TTC549 (cell line): Measurements from ENCODE around the gene TMEM132D.

Experiments used
- FAIRE-seq: peaks from 2 replicates; lab custom pipeline; 2012; peaks lifted over from hg19 to GRCh38; lab: Jason Lieb, UNC

Gene TMEM132D

DNA sequence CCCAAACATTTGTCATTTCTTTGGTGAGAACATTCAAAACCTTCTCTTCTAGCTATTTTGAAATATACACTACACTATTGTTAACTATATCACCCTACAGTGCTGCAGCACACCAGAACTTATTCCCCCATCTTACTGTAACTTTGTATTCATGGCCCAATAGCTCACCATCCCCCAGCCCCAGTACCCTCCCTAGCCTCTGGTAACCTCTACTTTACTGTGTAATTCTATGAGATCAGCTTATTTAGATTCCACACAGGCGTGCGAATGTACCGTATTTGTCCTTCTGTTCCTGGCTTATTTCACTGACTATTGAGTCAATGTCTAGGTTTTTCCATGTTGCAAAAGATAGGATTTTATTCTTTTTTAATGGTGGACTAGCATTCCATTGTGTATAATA, 469.0 kb downstream of the TMEM132D start:
- FAIRE-seq: no peak

DNA sequence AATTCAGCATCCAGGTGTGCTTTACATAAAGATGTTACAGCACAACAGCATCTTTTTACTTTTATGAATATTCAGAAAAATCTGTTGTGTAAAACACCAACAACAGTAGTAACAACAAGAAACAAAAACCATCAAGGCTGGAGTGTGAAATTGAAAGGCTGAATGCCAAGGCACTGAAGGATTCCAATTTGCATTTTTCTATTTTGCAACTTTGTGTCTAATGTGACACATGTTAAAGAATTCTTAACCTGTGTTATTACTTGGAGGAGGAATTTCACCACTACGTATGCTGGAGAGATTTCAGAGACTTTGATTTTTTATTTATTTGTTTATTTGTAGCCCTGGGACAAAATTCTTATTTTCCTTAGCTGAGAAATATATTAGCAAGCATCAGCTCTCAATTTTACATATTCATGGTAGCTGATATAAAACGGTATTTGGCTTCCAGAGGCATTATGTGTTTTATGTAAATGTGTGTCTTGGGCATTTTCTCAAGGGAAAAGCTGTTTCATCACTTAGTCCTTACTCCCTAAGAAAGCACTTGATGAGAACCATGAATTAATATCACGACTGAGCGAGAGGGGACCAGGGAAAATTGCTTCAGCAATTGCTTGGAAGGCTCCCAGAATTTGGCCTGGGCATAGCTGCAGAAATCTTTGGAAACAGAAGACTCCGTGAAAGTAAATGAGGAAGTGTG, 475.4 kb downstream of the TMEM132D start:
- FAIRE-seq: no peak

DNA sequence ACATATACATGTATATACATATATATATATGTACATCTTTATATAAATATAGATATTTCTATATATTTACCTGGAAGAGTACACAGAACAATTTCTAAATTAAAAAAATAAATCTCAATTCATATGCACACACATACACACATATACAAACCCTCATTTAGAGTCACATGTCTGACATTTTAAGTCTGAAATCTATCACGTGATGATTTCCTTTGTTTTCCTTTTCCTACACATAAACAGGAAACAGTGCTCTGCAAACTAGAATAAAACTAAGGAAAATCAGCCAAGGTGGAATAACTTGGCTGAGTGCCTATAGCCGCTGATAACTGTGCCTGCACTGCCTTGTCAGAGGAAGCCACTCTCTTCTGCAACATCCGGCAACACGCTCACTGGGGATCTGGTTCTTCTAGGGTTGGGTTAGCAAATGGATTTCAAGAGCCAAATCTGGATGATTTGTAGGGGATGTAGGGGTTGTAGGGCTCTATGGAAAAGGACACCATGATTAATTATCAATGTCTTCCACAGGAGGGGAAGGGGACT, 480.7 kb downstream of the TMEM132D start:
- FAIRE-seq: no peak

DNA sequence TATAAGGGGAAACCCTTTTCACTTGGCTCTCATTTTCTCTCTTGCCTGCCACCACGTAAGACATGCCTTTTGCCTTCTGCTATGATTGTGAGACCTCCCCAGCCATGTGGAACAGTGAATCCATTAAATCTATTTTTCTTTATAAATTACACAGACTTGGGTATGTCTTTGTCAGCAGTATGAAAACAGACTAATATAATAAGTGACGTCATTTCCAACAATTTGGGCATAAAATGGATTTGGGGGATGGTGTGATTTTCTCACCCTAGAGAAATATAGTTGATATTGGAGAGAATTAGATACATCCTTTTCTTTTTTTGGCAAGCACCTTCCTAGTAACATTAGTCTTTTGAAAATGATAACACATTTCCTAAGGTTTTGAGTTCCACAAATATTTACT, 490.5 kb downstream of the TMEM132D start:
- no peak for FAIRE-seq

DNA sequence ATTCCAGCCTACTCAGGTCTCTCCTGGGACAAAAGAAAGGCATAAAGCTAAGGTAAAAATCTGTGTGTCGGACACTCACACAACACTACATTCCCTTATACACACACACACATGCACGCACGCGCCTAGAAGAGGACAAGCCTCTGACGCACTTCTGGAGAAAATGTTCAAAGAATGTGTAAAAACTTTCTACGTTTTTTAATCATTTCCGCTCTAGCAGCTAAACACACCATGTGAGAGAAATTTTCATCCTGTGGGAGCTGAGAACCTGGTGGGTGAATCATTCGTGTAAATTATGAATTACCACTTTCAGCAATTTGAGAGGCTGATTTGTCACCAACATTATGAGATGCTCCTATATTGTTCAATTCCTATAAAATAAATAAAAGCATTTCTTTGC, 494.5 kb downstream of the TMEM132D start:
- FAIRE-seq: no peak

DNA sequence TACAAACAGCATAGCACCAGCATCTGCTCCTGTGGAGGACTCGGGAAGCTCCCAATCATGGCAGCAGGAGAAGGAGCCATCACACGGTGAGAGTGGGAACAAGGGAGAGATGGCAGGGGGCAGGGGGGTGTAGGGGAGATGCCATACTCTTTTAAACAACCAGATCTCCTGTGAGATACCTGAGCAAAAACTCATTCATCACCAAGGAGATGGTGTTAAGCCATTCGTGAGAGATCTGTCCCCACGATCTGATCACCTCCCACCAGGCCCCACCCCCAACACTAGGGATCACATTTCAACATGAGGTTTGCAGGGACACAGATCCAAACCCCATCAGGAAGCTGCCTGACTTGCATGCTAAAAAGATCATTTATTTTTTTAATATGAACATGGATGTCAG, 499.3 kb downstream of the TMEM132D start:
- no peak for FAIRE-seq

DNA sequence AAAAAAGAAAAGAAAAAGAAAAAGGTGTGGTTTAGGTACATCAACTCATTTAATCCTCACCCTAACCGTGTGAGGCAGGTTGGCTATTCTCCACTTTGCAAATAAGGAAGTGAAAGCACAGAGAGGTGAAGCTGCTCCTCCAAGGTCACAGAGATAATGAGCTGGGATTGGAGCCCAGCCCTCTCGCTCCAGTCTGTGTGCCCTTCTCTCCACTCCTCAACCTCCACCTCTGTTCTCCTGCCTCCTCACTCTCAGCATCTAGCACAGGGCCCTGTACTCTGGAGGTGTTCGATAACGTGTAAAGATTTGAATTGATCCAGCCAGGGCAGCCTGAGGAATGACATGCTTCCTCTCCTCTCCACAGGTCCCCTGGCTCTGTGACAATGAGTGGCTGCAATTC, 502.3 kb downstream of the TMEM132D start:
- no peak for FAIRE-seq

DNA sequence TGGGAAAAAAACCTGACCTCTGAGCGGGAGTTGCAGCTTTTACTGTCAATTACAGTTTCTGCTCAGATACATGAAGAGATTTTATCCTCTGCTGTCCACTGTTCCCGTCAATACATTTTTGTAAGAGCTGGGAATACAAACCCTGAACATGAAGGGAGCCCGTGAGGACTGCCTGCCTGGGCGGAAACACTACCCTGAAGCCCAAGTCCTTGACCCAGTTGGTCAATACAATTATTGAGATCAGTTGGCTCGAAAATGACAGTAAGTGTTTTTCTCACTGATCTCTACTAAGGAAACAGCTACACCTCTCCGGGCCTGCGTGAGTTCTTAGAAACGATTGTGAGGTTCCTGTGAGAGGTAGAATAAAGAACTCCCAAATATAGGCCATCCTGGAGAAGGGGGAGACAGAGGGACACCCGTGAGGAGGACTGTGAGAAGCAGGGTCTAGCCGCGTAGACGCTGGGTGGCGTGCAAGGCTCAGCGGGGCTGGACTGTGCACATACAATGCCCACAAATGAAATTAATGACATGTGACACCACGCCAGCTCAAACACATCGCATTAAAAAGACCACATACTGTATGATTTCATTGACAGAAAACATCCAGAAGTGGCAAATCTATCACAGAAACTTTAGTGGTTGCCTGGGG, 509.5 kb downstream of the TMEM132D start:
- no peak for FAIRE-seq

DNA sequence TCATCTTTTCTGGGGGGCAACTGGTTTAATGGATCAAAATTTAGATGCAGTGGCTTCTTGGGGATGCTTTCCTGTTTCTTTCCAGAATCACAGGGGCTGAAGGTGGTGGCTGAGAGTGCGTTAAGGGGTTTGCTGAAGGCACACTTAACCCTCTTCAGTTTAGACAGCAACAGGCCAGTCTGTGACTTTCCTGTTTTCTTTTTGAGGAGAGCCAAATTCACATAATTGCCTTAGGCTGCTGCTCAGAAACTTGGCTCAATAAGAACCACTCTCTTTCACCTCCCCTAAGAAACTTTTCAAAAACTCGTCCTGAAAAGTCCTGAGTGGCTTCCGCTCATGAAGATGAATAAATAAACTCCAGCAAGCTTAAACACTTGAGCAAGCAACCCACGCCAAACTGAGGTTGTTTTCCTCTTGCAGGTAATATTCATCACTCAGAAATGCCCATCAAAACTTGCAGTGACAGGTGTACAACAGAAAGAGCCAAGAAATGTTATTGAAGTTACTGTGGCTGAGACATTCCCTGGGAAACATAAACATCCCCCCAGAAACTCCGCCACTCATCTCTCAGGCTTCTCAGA, 510.4 kb downstream of the TMEM132D start:
- no peak for FAIRE-seq

DNA sequence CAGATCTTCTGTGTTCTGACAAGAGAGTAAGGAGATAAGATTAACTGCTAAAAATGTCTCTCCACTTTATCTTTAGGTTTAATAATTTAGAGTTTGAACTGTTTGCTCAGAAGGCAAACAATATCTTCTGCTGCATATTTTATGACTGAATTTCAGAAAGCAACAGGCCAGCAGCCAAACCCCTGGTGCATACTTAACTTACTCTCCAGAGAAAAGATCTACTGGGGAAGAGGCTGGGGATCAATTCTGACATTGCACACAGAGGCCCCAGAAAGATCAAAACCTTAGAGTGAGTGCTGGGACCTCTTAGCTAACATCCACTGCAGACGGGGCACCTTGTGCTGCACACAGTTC, 518.2 kb downstream of the TMEM132D start:
- FAIRE-seq: no peak

DNA sequence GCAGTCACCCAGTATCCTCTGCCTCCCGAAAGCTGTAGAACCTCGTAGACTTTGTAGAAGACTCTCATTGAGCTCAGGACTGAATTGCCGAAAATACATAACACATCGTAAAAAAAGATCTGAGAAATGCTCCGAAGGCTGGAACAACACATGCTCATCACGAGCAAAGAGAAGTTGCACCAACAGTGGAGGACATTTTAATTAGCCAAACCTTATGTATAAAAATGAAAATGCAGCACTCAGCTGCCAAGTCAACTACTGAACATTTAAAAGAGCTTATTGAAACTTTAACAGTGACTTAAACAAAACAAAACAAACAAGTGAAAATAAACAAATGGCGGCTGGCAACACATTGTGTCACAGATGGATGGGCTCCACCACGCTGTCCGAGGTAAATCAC, 519.9 kb downstream of the TMEM132D start:
- FAIRE-seq: no peak

DNA sequence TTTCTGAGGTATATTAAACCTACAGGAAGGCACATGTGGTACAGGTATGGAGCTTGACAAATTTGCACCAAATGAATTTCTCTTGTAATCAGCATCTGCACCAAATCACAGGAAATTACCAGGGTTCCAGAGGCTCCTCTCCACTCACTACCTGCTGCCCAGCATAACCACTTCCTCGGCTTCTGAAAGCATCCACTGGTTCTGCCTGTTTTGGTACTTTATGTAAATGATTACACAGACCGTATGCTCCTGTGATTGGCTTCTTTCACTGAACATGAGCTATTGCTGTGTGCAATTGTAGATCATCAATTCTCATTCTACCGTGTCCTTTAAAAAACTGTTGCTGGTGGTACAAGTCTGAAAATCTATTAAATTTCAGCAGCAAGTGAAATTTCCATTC, 522.1 kb downstream of the TMEM132D start:
- no peak for FAIRE-seq

DNA sequence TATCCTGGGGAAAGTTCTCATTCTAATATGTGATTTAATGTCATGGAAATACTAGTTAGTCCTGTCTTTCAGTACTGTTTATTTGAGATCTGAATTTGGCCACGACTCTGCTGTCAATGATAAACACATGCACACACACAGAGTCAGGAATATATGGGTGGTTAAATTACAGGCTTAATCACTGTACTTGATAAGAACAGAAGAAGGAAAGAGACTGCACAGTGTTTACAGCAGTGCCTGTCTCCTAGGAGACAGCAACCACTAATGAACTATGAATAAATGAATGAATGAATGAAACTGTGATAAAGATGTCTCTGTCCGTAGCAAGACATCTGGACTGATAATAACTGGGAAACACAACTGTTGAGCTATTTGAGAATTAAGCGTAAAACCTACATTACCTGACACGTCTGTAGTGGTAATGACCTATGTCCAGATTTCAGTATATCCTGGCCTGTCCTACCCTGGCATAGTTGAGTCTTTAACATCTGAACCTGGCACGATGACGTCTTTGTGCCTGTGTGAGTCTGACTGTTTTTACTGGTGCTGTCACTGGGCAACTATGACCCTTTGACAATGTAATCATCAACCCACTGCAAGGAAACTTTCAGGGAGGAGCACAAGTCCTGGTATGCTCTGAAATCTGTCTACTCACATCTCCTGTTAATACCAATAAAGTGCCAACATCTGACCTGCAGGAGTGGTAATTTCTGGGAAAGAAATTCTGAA, 524.6 kb downstream of the TMEM132D start:
- no peak for FAIRE-seq

DNA sequence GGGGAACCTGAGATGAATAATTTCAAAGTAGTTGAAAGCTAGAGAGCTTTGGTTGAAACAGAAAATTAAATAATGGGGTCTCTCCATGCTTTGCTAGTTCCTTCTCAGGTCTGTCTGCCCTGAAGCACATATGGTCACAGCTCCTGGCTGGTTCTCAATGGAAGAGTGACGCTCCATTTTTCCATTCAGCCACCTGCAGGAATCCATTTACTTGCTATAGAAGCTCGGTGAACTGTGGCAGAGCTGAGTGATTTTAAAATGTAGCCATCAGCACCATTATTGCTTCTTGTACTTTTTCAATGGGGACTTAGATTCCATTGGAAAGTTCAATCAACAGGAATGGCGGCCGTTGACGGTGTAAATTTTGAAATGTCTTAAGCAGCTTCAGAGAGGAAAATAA, 525.3 kb downstream of the TMEM132D start:
- no peak for FAIRE-seq

DNA sequence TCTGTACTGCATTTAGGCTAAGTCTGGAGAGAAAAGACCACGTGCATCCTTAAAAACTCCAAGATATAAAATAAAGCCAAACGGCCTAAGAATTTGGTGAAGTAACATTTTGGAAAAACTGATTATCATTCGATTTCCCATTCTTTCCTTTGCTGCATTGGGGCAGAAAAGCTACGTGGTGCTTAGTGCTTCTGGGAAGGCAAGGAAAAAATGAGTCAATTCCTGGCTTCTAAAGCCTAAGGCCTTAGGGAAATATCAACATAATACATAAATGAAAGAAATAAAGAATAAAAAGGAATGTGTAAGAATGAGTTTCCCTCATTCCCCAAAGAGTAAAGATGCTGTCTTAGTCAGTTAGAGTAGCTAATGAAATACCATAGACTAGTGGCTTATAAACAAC, 530.1 kb downstream of the TMEM132D start:
- FAIRE-seq: no peak

DNA sequence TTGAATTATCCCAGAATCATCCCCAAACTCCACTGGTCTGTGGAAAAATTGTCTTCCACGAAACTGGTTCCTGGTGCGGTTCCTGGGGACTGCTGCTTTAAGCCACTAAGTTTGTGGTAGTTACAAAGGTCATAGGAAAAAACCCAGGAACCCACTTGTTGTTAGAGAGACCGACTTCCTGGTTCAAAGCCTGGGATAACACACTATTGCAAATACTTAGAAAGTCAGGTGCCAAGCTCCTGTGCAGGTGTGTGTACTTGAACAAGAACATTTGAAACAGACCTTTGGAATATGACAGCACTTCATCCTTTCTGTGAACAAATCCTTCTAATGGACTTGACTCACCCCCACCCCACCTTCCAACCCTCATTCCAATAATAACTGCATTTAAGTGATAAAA, 530.9 kb downstream of the TMEM132D start:
- no peak for FAIRE-seq

DNA sequence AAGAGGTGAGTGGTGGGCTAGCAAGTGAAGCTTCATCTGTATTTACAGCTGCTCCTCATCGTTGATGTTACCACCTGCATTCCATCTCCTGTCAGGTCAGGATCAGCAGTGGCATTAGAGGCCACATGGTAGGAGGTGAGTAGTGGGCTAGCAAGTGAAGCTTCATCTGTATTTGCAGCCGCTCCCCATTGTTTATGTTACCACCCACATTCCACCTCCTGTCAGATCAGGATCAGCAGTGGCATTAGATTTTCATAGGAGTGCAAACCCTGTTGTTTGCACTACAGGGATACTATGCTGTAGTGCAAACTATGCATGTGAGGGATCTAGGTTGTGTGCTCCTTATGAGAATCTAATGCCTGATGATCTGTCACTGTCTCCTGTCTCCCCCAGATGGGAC, 531.5 kb downstream of the TMEM132D start:
- no peak for FAIRE-seq

DNA sequence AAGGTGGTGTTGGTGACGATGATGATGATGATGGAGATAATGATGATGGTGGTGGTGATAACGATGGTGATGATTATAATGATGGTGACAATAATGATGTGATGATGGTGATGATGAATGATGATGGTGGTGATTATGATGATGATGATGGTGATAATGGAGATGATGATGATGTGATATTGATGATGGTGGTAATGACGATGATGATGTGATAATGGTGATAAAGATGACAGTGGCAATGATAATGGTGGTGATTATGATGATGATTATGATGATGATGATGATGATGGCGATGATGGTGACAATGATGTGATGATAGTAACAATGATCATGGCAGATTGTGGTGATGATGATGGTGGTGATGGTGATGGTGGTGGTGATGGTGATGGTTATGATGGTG, 532.6 kb downstream of the TMEM132D start:
- FAIRE-seq: no peak

DNA sequence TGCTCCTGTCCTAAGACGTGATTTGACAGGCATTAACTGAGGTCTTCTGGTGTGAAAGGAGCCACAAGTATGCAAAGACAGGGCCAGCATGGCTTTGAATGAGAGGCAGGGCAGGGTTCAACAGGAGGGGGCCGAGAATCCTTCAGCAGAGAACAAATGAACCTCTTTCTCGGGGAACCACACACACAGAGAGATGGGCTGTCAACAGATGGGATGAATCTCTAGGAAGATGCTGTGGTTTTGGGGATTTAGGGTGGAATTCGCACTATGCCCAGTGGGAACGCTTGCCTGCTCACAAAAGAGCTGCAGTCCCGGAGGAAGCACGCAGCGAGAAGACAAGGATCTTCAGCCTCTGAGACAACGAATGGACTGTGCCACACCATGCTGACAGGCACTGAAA, 537.2 kb downstream of the TMEM132D start:
- FAIRE-seq: no peak

DNA sequence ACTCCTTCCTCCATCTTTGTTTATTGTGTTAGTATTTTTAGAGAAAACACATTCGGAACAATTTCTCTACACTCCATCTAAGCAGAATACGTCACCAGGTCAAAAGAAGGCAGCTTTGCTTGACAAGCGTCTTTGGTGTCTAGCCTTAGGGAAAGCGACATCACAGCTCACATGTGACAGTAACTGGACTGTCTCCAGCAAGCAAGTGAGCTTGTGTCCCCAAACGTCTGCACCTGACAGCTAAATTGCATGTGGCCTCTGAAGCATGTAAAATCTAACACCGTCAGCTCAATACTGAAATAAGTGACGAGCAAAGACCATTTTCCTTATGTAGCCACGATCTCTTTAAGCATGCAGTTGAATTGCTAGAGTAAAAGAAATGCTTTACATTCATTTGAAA, 540.8 kb downstream of the TMEM132D start:
- no peak for FAIRE-seq

DNA sequence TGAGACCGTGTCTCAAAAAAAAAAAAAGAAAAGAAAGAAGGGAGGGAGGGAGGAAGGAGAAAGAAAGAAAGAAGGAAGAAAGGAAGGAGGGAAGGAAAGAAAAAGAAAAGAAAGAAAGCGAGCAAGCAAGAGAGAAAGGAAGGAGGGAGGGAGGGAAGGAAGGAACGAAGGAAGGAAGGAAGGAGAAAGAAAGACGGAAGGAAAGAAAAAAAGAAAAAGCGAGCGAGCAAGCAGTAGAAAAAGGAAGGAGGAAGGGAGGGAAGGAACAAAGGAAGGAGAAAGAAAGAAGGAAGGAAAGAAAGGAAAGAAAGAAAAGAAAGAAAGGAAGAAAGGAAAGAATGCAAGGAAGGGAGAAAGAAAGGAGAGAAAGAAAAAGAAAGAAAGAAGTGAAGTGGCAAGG, 546.6 kb downstream of the TMEM132D start:
- no peak for FAIRE-seq

DNA sequence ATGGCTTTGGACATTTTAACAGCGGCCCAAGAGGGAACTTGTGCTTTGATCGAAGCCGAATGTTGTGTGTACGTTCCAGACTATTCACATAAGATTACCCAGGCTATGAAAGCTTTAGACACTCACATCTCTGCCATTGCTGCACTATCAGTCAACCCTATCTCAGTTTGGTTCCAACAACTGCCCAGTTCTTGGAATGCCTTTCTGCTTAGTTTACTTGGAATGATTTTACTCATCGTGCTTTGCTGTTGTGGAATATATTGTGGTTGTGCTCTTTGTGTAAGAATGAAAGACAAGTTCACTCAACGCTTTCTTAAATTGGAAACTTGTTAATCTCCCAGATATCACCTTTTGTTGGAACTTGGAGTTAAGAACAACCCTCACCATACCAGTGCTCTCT, 552.3 kb downstream of the TMEM132D start:
- no peak for FAIRE-seq

DNA sequence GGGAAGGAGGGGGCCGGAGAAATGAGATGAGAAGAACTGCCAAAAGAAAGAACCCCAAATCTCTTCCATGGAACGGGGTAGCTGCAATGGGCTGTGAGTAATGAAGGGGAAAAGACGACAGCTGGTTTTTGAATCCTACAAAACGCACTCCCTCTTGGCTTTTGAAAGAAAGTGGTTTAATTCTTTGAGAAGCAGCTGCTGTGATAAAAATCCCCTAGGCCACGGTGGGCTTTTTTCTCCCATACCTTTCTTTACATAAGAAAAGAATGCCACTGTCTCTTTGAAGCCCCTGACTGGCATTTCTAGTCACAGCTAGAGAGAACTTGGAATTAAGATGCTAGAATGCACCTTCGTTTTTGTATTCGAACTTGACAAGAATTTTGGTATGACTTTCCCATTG, 564.5 kb downstream of the TMEM132D start:
- FAIRE-seq: no peak
